Measurements from ENCODE around the gene FKBP2. TPM values are rescaled to one million over a fixed set of nuclear protein-coding genes. Genes with fewer than 3 reads are reported as not detected.

Gene FKBP2
- total and polyA plus RNA-seq, 2 of the 13 experiments (the other 11 are each of a cell fraction or from before 2014, with no cell fraction given) = 30.1 to 53.3 TPM

GRCh38 chr11:64240435-64241240 lies at the start of gene FKBP2 (continued):
- peak; percentile 89 for TF ChIP-seq ZNF687 (CRISPR knock-in tag; IDR thresholded peaks at IDR 0.05)
- 0 out of 2 replicates have a peak, but pooled peaks have one; percentile 25 for TF ChIP-seq MEF2D (CRISPR knock-in tag; IDR thresholded peaks at IDR 0.05)
- TF ChIP-seq, protein P1, sequence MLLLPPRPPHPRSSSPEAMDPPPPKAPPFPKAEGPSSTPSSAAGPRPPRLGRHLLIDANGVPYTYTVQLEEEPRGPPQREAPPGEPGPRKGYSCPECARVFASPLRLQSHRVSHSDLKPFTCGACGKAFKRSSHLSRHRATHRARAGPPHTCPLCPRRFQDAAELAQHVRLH (CRISPR knock-in tag; IDR thresholded peaks at IDR 0.05; ENCODE audit: borderline replicate concordance, low read depth) = peak; percentile 54; the same call in 1 of the 2 replicates
- TF ChIP-seq ZFP37 (CRISPR knock-in tag; IDR thresholded peaks at IDR 0.05; ENCODE audit: borderline replicate concordance) = 0 out of 2 replicates have a peak, but pooled peaks have one; percentile 3
- TF ChIP-seq ELF4 (CRISPR knock-in tag; IDR thresholded peaks at IDR 0.05; ENCODE audit: borderline replicate concordance) = no peak
- no peak for TF ChIP-seq ZHX1 (CRISPR knock-in tag; IDR thresholded peaks at IDR 0.05; ENCODE audit: low read depth)
- TF ChIP-seq JUNB (CRISPR knock-in tag; IDR thresholded peaks at IDR 0.05; ENCODE audit: borderline replicate concordance) = no peak
- no peak for TF ChIP-seq ARID3A (IDR thresholded peaks at IDR 0.05; ENCODE audit: low read depth, low read length)
- peak; percentile 95 for TF ChIP-seq FOXM1 (CRISPR knock-in tag; IDR thresholded peaks at IDR 0.05)
- no peak; the same call in 1 of the 2 replicates for TF ChIP-seq SNAPC5 (CRISPR knock-in tag; IDR thresholded peaks at IDR 0.05; ENCODE audit: borderline replicate concordance)
- TF ChIP-seq ZNF891 (CRISPR knock-in tag; IDR thresholded peaks at IDR 0.05) = peak; percentile 69; the same call in 1 of the 2 replicates
- no peak for TF ChIP-seq NFE2L2 (IDR thresholded peaks at IDR 0.05; ENCODE audit: low read length)
- TF ChIP-seq, protein P2, sequence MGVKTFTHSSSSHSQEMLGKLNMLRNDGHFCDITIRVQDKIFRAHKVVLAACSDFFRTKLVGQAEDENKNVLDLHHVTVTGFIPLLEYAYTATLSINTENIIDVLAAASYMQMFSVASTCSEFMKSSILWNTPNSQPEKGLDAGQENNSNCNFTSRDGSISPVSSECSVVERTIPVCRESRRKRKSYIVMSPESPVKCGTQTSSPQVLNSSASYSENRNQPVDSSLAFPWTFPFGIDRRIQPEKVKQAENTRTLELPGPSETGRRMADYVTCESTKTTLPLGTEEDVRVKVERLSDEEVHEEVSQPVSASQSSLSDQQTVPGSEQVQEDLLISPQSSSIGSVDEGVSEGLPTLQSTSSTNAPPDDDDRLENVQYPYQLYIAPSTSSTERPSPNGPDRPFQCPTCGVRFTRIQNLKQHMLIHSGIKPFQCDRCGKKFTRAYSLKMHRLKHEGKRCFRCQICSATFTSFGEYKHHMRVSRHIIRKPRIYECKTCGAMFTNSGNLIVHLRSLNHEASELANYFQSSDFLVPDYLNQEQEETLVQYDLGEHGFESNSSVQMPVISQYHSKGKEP (CRISPR knock-in tag; IDR thresholded peaks at IDR 0.05) = no peak
- no peak for TF ChIP-seq DPF2 (CRISPR knock-in tag; IDR thresholded peaks at IDR 0.05; ENCODE audit: borderline replicate concordance, low read depth)
- TF ChIP-seq ZNF570 (CRISPR knock-in tag; IDR thresholded peaks at IDR 0.05; ENCODE audit: borderline replicate concordance) = no peak
- TF ChIP-seq ZEB1 (IDR thresholded peaks at IDR 0.05; ENCODE audit: insufficient replicate concordance, low read depth) = peak; percentile 55
- no peak for TF ChIP-seq ZNF484 (CRISPR knock-in tag; IDR thresholded peaks at IDR 0.05; ENCODE audit: borderline replicate concordance, low read depth)

Measured in HepG2 (cell line).